Panc1 (cell line): ENCODE measurements around the gene OSBPL5.

Source experiments
- CTCF ChIP-seq: fragments of 450-650 bp; IDR thresholded peaks from 2 replicates; pipeline ENCODE4 v1.5.1; 2017; ENCODE audit warnings: mild to moderate bottlenecking
- POLR2AphosphoS5 ChIP-seq: IDR thresholded peaks from 2 replicates; pipeline ENCODE4 v1.6.1; 2012; ENCODE audit warnings: mild to moderate bottlenecking, low read depth, low read length, moderate library complexity
- SIN3A ChIP-seq: IDR thresholded peaks from 2 replicates; pipeline ENCODE4 v1.6.1; 2012; ENCODE audit warnings: low read depth, mild to moderate bottlenecking, low read length, moderate library complexity, borderline replicate concordance; ENCODE audit not compliant: insufficient read depth

- no peak for TF ChIP-seq CTCF
- no peak for TF ChIP-seq POLR2AphosphoS5
- TF ChIP-seq SIN3A = no peak
These were observed 53.6 kb downstream of the OSBPL5 start for GRCh38 chr11:3111466-3111865.
